Panc1 (cell line): Measurements from ENCODE around the gene WNK2. TPM values are rescaled to one million over a fixed set of nuclear protein-coding genes. Genes with fewer than 3 reads are reported as not detected.

Experiments
- ATAC-seq: fragments of 200-7000 bp; cut with Tn5 transposase; 2 replicates; pipeline ENCODE4 v1.9.1; 2020; ENCODE audit warnings: mild to moderate bottlenecking, moderate library complexity
- BruUV-seq: library from RNA; stranded (reverse); fragments of 400-500 nt; replicated peaks from 2 replicates; lab custom pipeline; 2021; lab: Mats Ljungman, UMichigan
- CTCF ChIA-PET: fragments of 300-600 bp; sonication (Branson Sonifier 250); formaldehyde crosslinking; loops from one replicate; lab custom pipeline; 2022; ENCODE audit warnings: antibody characterized with exemption; lab: Charles Lee
- POLR2A ChIA-PET: fragments of 300-600 bp; sonication (Branson Sonifier 250); formaldehyde crosslinking; loops from one replicate; lab custom pipeline; 2022; ENCODE audit warnings: antibody characterized with exemption; lab: Charles Lee
- DNase-seq: peaks from one replicate; pipeline ENCODE4 v3.0.0-alpha.2; 2010; ENCODE audit warnings: low read depth, low spot score
- H3K27ac ChIP-seq: 2 replicates; pipeline ENCODE4 v1.5.1; 2011; ENCODE audit warnings: mild to moderate bottlenecking, low read length, inconsistent platforms
- H3K27me3 ChIP-seq: fragments of 200-500 bp; sonication (Bioruptor generic); 2 replicates; pipeline ENCODE4 v1.6.0; 2014; ENCODE audit warnings: low read length, inconsistent platforms; ENCODE audit not compliant: control insufficient read depth, insufficient read depth
- H3K36me3 ChIP-seq: fragments of 200-500 bp; sonication (Bioruptor generic); 2 replicates; pipeline ENCODE4 v1.5.1; 2014; ENCODE audit warnings: inconsistent platforms, mild to moderate bottlenecking, low read length, moderate library complexity; ENCODE audit not compliant: control insufficient read depth, insufficient read depth
- H3K4me1 ChIP-seq: 2 replicates; pipeline ENCODE4 v1.5.1; 2011; ENCODE audit warnings: inconsistent platforms, mild to moderate bottlenecking, low read length, moderate library complexity; ENCODE audit not compliant: control insufficient read depth, insufficient read depth
- H3K4me3 ChIP-seq, 2 experiments: 2 replicates each; pipeline ENCODE4 v1.5.1; 2011 to 2012; ENCODE audit warnings: low read depth in 2 of 2, low read length in 2 of 2, mild to moderate bottlenecking in 2 of 2, inconsistent platforms in 1 of 2, moderate library complexity in 1 of 2
- H3K9me3 ChIP-seq: fragments of 200-500 bp; sonication (Bioruptor generic); 2 replicates; pipeline ENCODE4 v1.5.1; 2014; ENCODE audit warnings: low read depth, mild to moderate bottlenecking, inconsistent platforms, low read length, moderate library complexity; ENCODE audit not compliant: control insufficient read depth, insufficient read depth
- CTCF ChIP-seq: fragments of 450-650 bp; IDR thresholded peaks from 2 replicates; pipeline ENCODE4 v1.5.1; 2017; ENCODE audit warnings: mild to moderate bottlenecking
- POLR2AphosphoS5 ChIP-seq: IDR thresholded peaks from 2 replicates; pipeline ENCODE4 v1.6.1; 2012; ENCODE audit warnings: mild to moderate bottlenecking, low read depth, low read length, moderate library complexity
- REST ChIP-seq, 2 experiments: IDR thresholded peaks; 2 replicates each; pipeline ENCODE4 v1.6.1; 2011 to 2012; ENCODE audit warnings: low read depth in 2 of 2, control low read depth in 1 of 2, low read length in 1 of 2, mild to moderate bottlenecking in 1 of 2, moderate library complexity in 1 of 2; ENCODE audit not compliant: insufficient read depth in 1 of 2
- SIN3A ChIP-seq: IDR thresholded peaks from 2 replicates; pipeline ENCODE4 v1.6.1; 2012; ENCODE audit warnings: low read depth, mild to moderate bottlenecking, low read length, moderate library complexity, borderline replicate concordance; ENCODE audit not compliant: insufficient read depth
- TCF7L2 ChIP-seq: IDR thresholded peaks from 2 replicates; pipeline ENCODE4 v1.6.1; 2011; ENCODE audit warnings: mild to moderate bottlenecking, low read depth, low read length, inconsistent platforms
- in situ Hi-C: cut with HindIII; loops from 2 replicates; pipeline ENCODE4 v1.10.0; 2016; ENCODE audit warnings: low sequenced_read_pairs, low pct_unique_long_range_greater_than_20kb
- intact Hi-C: fragments of 100-400 bp; cut with micrococcal nuclease; formaldehyde crosslinking; loops from one replicate; pipeline ENCODE4 v1.10.0; 2022; ENCODE audit not compliant: unreplicated experiment
- total RNA-seq: library from RNA; stranded (reverse); gene quantifications from one replicate; pipeline ENCODE4 v1.2.1, GENCODE V29; 2021; ENCODE audit not compliant: unreplicated experiment

Gene WNK2
- total RNA-seq, 1 experiment from 2014 or later: 13.7 TPM

- Histone ChIP-seq H3K9me3 (no peaks in the 10 kb centered on the region), H3K36me3 (no peaks in the 10 kb centered on the region), H3K4me3 (no peak overlapping the region), H3K27me3 (no peaks in the 10 kb centered on the region), H3K4me1 (no peaks in the 10 kb centered on the region), H3K27ac (no peak overlapping the region)
- no TSS peak for BruUV-seq
- ATAC-seq: no peak
- TF ChIP-seq CTCF (no peak), POLR2AphosphoS5 (no peak)
- intact Hi-C loops (no loop called here), in situ Hi-C loops (no loop called here)
- CTCF ChIA-PET: no interaction called here
- POLR2A ChIA-PET: interaction anchor here (0.6 kb wide), 1 partner anchor 237 kb away, joined by 3 read pairs; no protein-coding TSS in a partner anchor
- no peak for DNase-seq
Observed at GRCh38 chr9:93291536-93292287, 107.8 kb downstream of the WNK2 start.

- intact Hi-C loops (no loop called here), in situ Hi-C loops (no loop called here)
- CTCF ChIA-PET: no interaction called here
- DNase-seq (no peak), ATAC-seq (no peak)
- Histone ChIP-seq H3K27ac (no peak overlapping the region), H3K9me3 (no peaks in the 10 kb centered on the region), H3K4me1 (no peaks in the 10 kb centered on the region), H3K4me3 (no peak overlapping the region), H3K27me3 (no peaks in the 10 kb centered on the region), H3K36me3 (no peaks in the 10 kb centered on the region)
- TF ChIP-seq POLR2AphosphoS5 (no peak), CTCF (no peak), TCF7L2 (no peak), SIN3A (no peak), REST (IDR thresholded peaks at IDR 0.05; ENCODE audit: insufficient read depth in 1 of 2, low read depth in 2 of 2, low read length in 1 of 2) (no peak)
- POLR2A ChIA-PET: interaction anchor here (0.6 kb wide), 1 partner anchor 237 kb away, joined by 3 read pairs; no protein-coding TSS in a partner anchor
- no TSS peak for BruUV-seq
Observed at GRCh38 chr9:93292288-93292615, 108.3 kb downstream of the WNK2 start.
